SH-SY5Y (cell line): ENCODE measurements around the gene FGFR3.

Source experiments
- GATA2 ChIP-seq: IDR thresholded peaks from 2 replicates; pipeline ENCODE4 v1.6.1; 2011; ENCODE audit warnings: mild to moderate bottlenecking, low read depth, low read length
- GATA3 ChIP-seq: IDR thresholded peaks from 2 replicates; pipeline ENCODE4 v1.6.1; 2011; ENCODE audit warnings: low read depth, mild to moderate bottlenecking, low read length, moderate library complexity

GRCh38 chr4:1814453-1814852, 21.4 kb downstream of the FGFR3 start:
- TF ChIP-seq GATA2: no peak
- TF ChIP-seq GATA3: no peak
